ENCODE results near the gene TWIST2.

- TF ChIP-seq CTCF (IDR thresholded peaks at IDR 0.05): no peak
- TF ChIP-seq POLR2A (IDR thresholded peaks at IDR 0.05): no peak
Observed at GRCh38 chr2:238882082-238882755, 34.3 kb downstream of the TWIST2 start.
